HEK293 (cell line): Measurements from ENCODE around the gene EDNRA.
A peak's percentile ranks its signal among the peaks of the same experiment; 100 is the strongest.

Experiments used
- CTCF ChIP-seq: fragments of 450-650 bp; formaldehyde crosslinking; IDR thresholded peaks from 2 replicates; pipeline ENCODE4 v1.5.1; 2016; ENCODE audit warnings: missing biosample characterization, missing genetic modification characterization
- REST ChIP-seq: fragments of 450-650 bp; formaldehyde crosslinking; IDR thresholded peaks from 2 replicates; pipeline ENCODE4 v1.5.1; 2016; ENCODE audit warnings: missing biosample characterization, missing genetic modification characterization
- SCRT1 ChIP-seq: fragments of 450-650 bp; formaldehyde crosslinking; IDR thresholded peaks from 2 replicates; pipeline ENCODE4 v1.5.1; 2016; ENCODE audit warnings: missing biosample characterization, missing genetic modification characterization, borderline replicate concordance
- TRIM28 ChIP-seq: IDR thresholded peaks from 2 replicates; pipeline ENCODE4 v1.6.1; 2011; ENCODE audit warnings: low read length, control low read depth, borderline replicate concordance
- ZFP69B ChIP-seq: fragments of 450-650 bp; formaldehyde crosslinking; IDR thresholded peaks from 2 replicates; pipeline ENCODE4 v1.5.1; 2016; ENCODE audit warnings: missing biosample characterization, missing genetic modification characterization
- ZNF121 ChIP-seq: fragments of 450-650 bp; formaldehyde crosslinking; IDR thresholded peaks from 2 replicates; pipeline ENCODE4 v1.5.1; 2016; ENCODE audit warnings: missing biosample characterization, missing genetic modification characterization
- ZNF138 ChIP-seq: fragments of 450-650 bp; formaldehyde crosslinking; IDR thresholded peaks from 2 replicates; pipeline ENCODE4 v1.5.1; 2016; ENCODE audit warnings: missing biosample characterization, missing genetic modification characterization, borderline replicate concordance
- ZNF26 ChIP-seq: fragments of 450-650 bp; formaldehyde crosslinking; IDR thresholded peaks from 2 replicates; pipeline ENCODE4 v1.5.1; 2016; ENCODE audit warnings: missing biosample characterization, missing genetic modification characterization
- ZNF274 ChIP-seq, 2 experiments: fragments of 200-500 bp in 1 of 2; fragments of 450-650 bp in 1 of 2; sonication (Bioruptor generic) in 1 of 2; formaldehyde crosslinking in 1 of 2; IDR thresholded peaks; 2 replicates each; pipeline versions ENCODE4 v1.5.1 to v1.6.1; 2014 to 2016; ENCODE audit warnings: borderline replicate concordance in 1 of 2, inconsistent platforms in 1 of 2, low read length in 1 of 2, missing biosample characterization in 1 of 2, missing genetic modification characterization in 1 of 2
- ZNF280D ChIP-seq: fragments of 450-650 bp; formaldehyde crosslinking; IDR thresholded peaks from 2 replicates; pipeline ENCODE4 v1.5.1; 2016; ENCODE audit warnings: missing biosample characterization, missing genetic modification characterization
- ZNF624 ChIP-seq: fragments of 450-650 bp; formaldehyde crosslinking; IDR thresholded peaks from 2 replicates; pipeline ENCODE4 v1.5.1; 2017; ENCODE audit warnings: missing biosample characterization, missing genetic modification characterization
- ZSCAN18 ChIP-seq: fragments of 450-650 bp; formaldehyde crosslinking; IDR thresholded peaks from 2 replicates; pipeline ENCODE4 v1.5.1; 2016; ENCODE audit warnings: missing biosample characterization, missing genetic modification characterization

- no peak for TF ChIP-seq ZNF280D (tag by site-specific recombination)
- no peak for TF ChIP-seq ZSCAN18 (tag by site-specific recombination)
- no peak for TF ChIP-seq ZNF121 (tag by site-specific recombination)
- TF ChIP-seq TRIM28: no peak
- no peak for TF ChIP-seq ZNF26 (tag by site-specific recombination)
- no peak for TF ChIP-seq ZFP69B
- TF ChIP-seq ZNF274 (IDR thresholded peaks at IDR 0.05; ENCODE audit: low read length): no peak
- TF ChIP-seq ZNF274 (tag by site-specific recombination; IDR thresholded peaks at IDR 0.05; ENCODE audit: borderline replicate concordance): no peak
- peak; percentile 36; the same call in 1 of the 2 replicates for TF ChIP-seq CTCF (tag by site-specific recombination)
- no peak for TF ChIP-seq ZNF138
- no peak for TF ChIP-seq SCRT1
- no peak for TF ChIP-seq REST
- no peak for TF ChIP-seq ZNF624 (tag by site-specific recombination)
Observed at GRCh38 chr4:147518846-147519767, 38.2 kb downstream of the EDNRA start.
